GM18867 (cell line): ENCODE data around the gene PLXNA4.
"Not testable (repeated sequence)": the region's sequence is repeated elsewhere in the genome, so short reads cannot be mapped to it uniquely, and the experiment has no call there.

Experiments
- ATAC-seq: cut with Tn5 transposase; IDR thresholded peaks from one replicate; pipeline ENCODE4 v1.9.1; 2021; ENCODE audit warnings: mild to moderate bottlenecking, moderate library complexity; ENCODE audit not compliant: unreplicated experiment

The PLXNA4 gene

DNA sequence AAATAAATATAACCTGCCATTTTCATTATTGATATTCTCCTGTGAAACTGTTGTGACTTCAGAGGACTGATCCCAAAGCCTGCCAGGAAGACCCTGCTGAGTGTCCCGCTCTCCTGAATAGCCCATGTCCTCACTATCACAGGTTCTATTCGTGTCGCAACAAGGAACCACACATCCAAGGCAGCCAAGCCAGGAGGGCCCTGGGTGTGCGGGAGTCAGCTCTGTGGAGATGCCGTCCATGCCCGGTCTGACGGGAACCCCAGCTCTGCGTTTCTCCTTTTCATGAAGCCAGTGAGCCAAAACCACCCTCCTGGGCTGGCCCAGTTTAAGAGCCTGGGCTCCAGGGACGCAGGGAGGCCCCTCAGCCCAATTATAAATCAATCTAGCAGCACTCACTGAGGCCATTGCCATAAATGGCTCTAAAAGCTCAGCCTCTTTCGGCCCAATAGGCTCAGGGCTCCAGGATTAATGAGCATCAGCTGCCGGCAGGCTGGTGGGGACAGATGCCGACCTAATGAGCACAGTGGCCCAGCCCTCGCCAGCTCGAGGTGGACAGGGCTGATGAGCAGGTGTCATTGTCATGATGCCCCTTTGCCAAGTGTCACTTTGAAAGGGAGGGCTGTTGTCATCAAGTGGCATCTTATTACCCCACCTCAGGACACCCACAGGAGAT lies 177.9 kb downstream of the PLXNA4 start:
- ATAC-seq = no peak

GRCh38 chr7:132397070-132397469 lies 179.2 kb downstream of the PLXNA4 start:
- ATAC-seq = no peak

GRCh38 chr7:132395361-132395760 lies 180.9 kb downstream of the PLXNA4 start:
- no peak for ATAC-seq

DNA sequence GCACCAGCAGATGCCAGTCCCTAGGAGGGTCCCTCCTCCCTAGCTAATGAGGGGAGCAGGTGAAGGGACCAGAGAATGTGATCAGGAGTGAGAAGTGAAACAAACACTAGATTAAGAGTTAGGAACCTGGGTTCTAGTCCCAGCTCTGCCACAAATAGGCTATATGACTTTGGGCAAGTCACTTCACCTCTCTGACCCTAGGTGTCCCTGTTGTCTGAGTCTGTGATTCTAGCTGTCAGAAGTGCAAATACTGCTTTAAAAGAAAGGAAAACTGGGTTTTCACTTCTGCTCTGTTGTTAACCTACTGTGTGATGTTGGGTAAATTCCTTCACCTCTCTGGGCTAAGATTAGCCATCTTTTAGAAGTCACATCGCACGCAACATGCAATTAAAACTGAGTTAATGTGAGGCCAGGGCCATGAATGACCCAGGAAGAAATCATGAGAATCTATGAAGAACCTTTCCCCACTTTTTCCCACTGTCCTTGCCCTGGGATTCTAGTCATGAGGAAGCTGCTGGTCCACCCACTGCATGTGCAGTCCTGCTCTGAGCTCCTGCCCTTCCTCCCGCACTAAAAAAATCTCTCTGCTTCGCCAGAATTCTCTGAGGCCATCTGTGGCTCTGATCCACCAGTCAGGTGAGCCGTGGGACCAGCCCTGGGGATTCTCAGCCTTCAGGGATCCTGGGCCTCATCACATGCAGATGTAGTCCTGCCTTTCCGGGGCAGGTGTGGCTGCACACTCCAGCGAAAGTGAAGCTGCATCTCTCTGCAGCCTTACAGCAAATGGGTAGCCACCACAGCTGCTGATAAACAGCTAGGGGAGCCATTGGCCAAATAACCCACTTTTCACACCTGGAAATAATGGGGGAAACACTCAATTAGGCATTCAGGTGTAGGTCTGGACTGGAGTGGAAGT lies 181.7 kb downstream of the PLXNA4 start:
- ATAC-seq = no peak

GRCh38 chr7:132393789-132394261 lies 182.4 kb downstream of the PLXNA4 start:
- no peak for ATAC-seq

- no peak for ATAC-seq
Measured at GRCh38 chr7:132392713-132393112, 183.6 kb downstream of the PLXNA4 start.

GRCh38 chr7:132390705-132391104 lies 185.6 kb downstream of the PLXNA4 start:
- no peak for ATAC-seq

DNA sequence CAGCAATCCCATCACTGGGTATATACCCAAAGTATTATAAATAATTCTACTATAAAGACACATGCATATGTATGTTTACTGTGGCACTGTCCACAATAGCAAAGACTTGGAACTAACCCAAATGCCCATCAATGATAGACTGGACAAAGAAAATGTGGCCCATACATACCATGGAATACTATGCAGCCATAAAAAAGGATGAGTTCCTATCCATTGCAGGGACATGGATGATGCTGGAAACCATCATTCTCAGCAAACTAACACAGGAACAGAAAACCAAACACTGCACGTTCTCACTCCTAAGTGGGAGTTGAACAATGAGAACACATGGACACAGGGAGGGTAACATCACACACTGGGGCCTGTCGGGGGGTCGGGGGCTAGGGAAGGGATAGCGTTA lies 186.2 kb downstream of the PLXNA4 start:
- ATAC-seq = not testable (repeated sequence)

DNA sequence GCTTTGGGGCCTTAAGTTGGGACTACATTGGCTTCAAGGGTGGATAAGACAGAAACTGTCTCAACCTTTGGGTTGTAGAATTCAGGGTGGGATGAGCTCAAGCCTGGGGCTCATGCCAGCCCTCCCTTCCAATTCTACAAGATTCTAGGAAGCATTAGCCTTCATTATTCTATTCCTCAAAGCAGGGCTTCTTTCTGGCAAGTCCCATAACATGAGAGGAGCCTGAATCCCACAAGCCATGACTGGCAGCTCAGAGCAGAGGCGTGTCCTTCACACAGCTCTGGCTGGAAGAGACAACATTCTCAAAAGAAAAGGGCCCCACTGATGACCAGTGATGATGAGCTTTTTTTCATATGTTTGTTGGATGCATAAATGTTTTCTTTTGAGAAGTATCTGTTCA lies 187.6 kb downstream of the PLXNA4 start:
- ATAC-seq = no peak

DNA sequence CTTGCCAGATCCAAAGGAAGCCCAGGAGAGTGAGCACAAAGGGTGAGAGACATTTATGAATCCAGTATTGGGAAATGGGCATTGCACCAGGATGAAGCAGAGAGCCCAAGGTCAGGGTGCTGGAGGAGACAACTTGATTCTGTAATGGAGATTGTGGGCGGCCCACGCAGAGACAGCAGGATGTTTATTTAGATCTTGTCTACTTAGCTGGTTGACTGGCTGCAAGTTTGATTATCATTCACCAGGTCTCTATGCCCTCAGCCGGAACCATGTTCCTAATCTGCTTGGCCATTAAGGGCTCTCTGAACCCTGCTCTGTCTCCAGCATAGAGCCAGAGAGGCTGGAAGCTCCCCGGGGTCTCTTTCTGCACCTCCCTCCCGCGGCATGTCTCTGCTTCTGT lies 188.7 kb downstream of the PLXNA4 start:
- ATAC-seq = no peak

GRCh38 chr7:132386201-132386681 lies 190.0 kb downstream of the PLXNA4 start:
- no peak for ATAC-seq

- ATAC-seq = no peak
Measured at GRCh38 chr7:132383962-132384361, 192.3 kb downstream of the PLXNA4 start.

DNA sequence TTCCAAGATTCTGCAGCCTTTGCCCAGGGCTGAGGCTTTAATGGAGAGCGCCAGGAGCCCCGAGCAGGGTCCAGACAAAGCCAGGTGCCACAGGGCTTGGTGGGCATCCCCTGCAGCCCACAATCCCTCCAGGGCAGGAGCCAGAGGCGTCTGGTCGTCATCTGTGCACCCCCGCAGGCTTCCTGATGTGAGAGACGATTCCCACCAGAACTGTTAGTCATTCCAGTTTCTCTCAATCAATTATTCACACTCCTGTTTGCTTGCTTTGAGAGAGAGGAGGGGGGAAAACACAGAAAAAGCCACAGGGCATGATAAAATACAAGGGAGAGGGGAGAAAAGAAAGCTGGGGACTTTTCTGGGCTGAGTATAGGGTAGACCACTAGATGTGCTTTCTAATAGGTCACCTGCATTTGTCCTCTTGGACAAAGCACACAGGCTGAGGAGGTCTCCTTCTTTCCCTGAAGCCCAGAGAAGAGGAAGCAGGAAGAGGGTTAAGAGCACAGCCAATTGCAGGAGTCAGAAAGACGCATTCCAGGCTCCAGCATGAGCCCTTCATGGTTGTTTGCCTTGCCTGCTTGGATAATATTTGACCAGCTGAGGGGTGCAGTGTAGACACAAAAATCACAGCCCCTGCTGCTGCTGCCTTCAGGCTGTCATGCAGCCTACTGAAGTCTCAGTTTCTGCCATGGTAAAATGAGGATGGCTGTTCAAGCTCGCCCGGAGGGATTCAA lies 194.4 kb downstream of the PLXNA4 start:
- no peak for ATAC-seq

GRCh38 chr7:132380059-132380458 lies 196.2 kb downstream of the PLXNA4 start:
- no peak for ATAC-seq

DNA sequence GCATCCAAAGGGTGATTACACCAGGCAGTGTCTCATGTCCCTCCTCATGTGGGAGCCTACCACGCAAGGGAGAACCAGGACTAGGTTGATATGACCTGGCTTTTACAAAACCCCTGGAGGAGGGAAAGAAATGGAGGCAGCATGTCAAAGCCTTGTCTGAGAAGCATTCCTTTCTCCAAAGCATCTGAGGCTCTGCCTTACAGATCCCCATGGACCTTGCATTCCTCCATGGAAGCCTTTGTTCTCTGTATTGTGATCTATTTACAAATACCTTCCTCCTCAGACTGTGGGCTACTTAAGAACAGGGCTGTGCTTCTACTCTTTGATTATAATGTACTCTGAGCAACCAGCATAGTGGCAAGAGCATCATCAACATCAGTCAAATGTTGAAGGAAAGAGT lies 197.0 kb downstream of the PLXNA4 start:
- no peak for ATAC-seq

DNA sequence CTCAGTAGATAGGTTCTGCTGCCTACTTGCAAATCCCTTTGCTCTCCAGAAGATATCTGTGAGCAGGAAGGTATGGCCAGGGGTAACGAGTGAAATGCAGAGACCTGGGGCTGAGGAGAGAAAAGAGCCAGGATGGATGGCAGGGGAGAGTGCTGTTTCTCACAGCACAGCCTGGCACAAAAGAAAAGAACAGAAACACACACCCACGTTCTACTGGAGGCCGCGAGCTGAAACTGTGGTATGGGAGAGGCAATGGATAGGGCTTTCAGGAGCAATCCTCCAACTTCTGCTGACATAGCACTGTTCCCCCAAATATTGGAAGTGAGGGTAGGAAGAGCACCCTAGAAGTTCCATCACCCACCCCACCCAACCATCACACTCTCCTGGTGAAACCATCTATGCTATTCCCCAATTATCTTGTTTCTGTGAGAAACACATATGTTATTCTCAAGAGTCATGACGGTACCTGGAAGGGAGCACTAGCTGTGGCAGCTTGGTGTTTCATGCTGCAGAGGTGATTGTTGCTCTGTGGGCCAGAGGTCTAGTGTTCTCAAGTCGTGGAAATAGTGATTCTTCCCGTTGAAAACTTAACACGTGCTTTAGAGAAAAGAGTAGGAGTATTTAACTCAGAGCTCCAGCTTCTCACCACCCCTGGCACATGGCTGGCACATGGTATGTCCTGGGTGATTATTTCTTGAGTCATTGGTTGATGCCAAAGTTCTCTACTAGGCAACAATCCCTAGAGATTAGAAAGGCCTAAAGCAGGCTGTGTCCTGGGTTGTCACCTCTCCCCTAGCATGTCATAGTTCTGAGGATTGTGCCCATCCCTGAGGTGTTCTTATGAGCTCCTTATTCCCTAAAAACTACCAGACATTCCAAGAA lies 198.3 kb downstream of the PLXNA4 start:
- ATAC-seq = no peak

DNA sequence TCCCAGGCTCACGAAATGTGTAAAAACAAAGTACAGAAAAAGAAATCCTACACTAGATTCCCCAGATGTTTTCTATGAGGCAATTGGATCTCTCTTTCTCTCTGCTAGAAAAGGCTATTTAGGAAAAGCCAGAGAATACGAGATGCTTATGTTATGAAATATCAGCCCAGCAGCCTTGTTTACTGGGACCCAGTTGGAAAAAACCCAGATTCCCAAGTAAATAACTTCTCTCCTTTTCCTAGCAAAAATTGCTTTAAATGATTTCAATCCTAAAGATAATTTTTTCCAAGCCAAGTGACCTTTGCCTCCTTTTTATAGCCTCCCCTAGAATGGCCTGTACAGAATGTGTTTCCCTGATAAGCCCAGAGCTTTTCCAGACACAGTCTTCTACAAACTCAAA lies 199.3 kb downstream of the PLXNA4 start:
- no peak for ATAC-seq

- ATAC-seq = no peak
Measured at GRCh38 chr7:132376361-132377013, 199.8 kb downstream of the PLXNA4 start.

DNA sequence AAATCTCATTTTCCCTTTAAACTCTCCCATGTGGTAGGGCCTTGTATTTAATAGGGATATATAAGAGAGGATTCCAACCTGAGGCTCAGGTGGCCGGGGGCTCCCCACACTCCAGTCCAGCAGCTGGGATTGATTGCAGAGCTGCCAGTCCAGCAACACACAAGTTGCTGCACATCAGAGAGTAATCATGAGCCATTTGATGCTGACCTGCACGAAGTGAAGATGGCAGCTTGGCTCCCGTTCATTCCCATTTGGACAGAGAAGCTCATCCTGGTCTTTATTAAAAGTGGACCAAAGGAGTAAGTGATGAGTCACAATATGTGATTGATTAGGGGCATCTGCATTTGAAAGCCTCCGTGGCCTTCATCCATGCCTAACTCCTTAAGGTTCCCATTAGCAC lies 202.4 kb downstream of the PLXNA4 start:
- no peak for ATAC-seq

DNA sequence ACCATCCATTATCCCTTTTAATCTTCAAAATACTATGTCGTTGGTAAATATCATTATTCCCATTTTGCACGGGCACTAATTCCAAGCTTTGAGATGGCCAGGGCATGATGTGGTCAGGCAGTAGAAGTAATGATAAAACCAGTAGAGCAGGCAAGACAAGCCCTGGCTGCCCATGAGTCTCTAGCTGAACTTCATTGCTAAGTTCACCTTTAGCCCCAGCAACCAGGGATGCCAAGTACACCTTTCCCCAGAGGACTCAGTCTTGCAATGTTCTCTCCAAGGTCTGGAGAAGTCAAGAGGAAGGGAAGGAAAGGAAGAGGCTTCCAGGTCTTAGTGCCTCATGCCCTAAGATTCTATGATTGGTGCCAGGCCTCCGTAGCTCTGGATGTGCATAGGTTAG lies 203.2 kb downstream of the PLXNA4 start:
- no peak for ATAC-seq
